GM12891 (cell line): ENCODE measurements around the gene PRDM16.

ENCODE experiments used
- DNase-seq: peaks from one replicate; pipeline ENCODE4 v3.0.0; 2011; ENCODE audit warnings: low spot score; ENCODE audit not compliant: insufficient read length
- FAIRE-seq: peaks from 2 replicates; lab custom pipeline; 2011; peaks lifted over from hg19 to GRCh38; lab: Jason Lieb, UNC
- PAX5 ChIP-seq: IDR thresholded peaks from 2 replicates; pipeline ENCODE4 v1.6.1; 2011; ENCODE audit warnings: low read length, moderate library complexity, mild to moderate bottlenecking; ENCODE audit not compliant: insufficient read depth, severe bottlenecking
- POLR2A ChIP-seq: IDR thresholded peaks from 2 replicates; pipeline ENCODE4 v1.6.1; 2011; ENCODE audit warnings: low read depth, low read length, control low read depth
- POLR2AphosphoS5 ChIP-seq: IDR thresholded peaks from 2 replicates; pipeline ENCODE4 v1.6.1; 2011; ENCODE audit warnings: low read depth, low read length, control low read depth
- POU2F2 ChIP-seq: IDR thresholded peaks from 2 replicates; pipeline ENCODE4 v1.6.1; 2011; ENCODE audit warnings: low read depth, mild to moderate bottlenecking, control low read depth, low read length, moderate library complexity
- SPI1 ChIP-seq: IDR thresholded peaks from 2 replicates; pipeline ENCODE4 v1.6.1; 2011; ENCODE audit warnings: low read depth, low read length, control low read depth
- TAF1 ChIP-seq: IDR thresholded peaks from 2 replicates; pipeline ENCODE4 v1.6.1; 2011; ENCODE audit warnings: low read depth, low read length, control low read depth

The PRDM16 gene

DNA sequence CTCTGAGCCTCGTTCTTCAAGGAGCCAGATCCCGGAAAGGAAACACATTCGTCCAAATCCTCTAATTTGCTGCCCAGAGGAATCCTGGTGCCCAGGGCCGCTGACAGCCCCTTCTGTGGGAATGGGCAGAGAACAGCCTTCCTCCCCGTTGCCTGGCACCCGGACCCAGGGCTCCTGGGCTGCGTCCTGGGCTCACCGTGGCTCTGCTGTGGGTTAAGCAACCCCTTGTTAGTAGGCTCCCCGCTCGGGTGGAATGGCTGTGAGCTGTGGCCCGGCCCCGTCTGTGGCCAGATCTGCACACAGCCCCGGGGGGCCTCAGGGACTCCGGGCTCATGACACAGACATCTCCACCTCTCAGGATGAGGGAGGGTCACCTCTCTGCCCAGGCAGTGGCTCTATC lies 262.6 kb downstream of the PRDM16 start:
- no peak for DNase-seq
- no peak for TF ChIP-seq SPI1
- TF ChIP-seq POU2F2: no peak
- TF ChIP-seq POLR2AphosphoS5: no peak
- no peak for TF ChIP-seq TAF1
- no peak for TF ChIP-seq PAX5
- TF ChIP-seq POLR2A: no peak
- FAIRE-seq: no peak

- TF ChIP-seq POLR2AphosphoS5 (no peak), TAF1 (no peak), SPI1 (no peak), POLR2A (no peak), PAX5 (no peak), POU2F2 (no peak)
- FAIRE-seq (no peak), DNase-seq (no peak)
Measured at GRCh38 chr1:3332043-3332442, 263.0 kb downstream of the PRDM16 start.

- FAIRE-seq (no peak), DNase-seq (no peak)
- no peak for TF ChIP-seq POLR2A
- no peak for TF ChIP-seq SPI1
- TF ChIP-seq POU2F2: no peak
- no peak for TF ChIP-seq TAF1
- no peak for TF ChIP-seq POLR2AphosphoS5
- no peak for TF ChIP-seq PAX5
Measured at GRCh38 chr1:3332662-3333061, 263.7 kb downstream of the PRDM16 start.

DNA sequence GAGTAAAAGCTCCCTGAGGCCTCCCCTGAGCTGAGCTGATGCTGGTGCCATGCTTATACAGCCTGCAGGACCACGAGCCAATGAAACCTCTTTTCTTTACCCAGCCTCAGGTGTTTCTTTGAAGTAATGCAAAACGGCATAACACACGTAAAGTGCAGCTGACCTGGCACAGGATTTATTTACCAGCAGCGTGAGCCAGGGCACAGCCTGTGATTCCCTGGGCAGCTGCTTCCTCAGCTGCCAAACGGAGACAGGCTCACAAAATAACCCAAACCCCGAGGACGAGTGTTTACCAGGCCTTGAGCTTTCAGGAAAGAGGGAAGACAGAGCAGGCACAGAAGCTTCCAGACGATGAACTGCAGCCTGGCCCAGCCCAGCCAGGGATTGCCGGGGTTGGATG lies 264.9 kb downstream of the PRDM16 start:
- DNase-seq (no peak), FAIRE-seq (no peak)
- TF ChIP-seq PAX5 (no peak), TAF1 (no peak), POU2F2 (no peak), POLR2A (no peak), POLR2AphosphoS5 (no peak)

GRCh38 chr1:3334366-3334765 lies 265.4 kb downstream of the PRDM16 start:
- DNase-seq: no peak
- TF ChIP-seq TAF1 (no peak), PAX5 (no peak), SPI1 (no peak), POU2F2 (no peak)
- FAIRE-seq: no peak

GRCh38 chr1:3335754-3336640 lies 267.0 kb downstream of the PRDM16 start:
- DNase-seq: no peak
- no peak for TF ChIP-seq POLR2AphosphoS5
- no peak for FAIRE-seq

- FAIRE-seq (peak; percentile 13), DNase-seq (no peak)
- TF ChIP-seq SPI1 (no peak), PAX5 (no peak), POLR2AphosphoS5 (no peak), POU2F2 (no peak), POLR2A (no peak), TAF1 (no peak)
Measured at GRCh38 chr1:3336641-3337630, 267.9 kb downstream of the PRDM16 start.

GRCh38 chr1:3337798-3338724 lies 269.1 kb downstream of the PRDM16 start:
- DNase-seq: no peak
- no peak for FAIRE-seq
- TF ChIP-seq SPI1 (no peak), POLR2AphosphoS5 (no peak), POLR2A (no peak), POU2F2 (no peak), TAF1 (no peak), PAX5 (no peak)

- no peak for TF ChIP-seq SPI1
- no peak for TF ChIP-seq TAF1
- no peak for TF ChIP-seq POU2F2
- no peak for TF ChIP-seq POLR2AphosphoS5
- TF ChIP-seq POLR2A: no peak
- no peak for TF ChIP-seq PAX5
- DNase-seq (no peak), FAIRE-seq (no peak)
Measured at GRCh38 chr1:3338725-3339070, 269.7 kb downstream of the PRDM16 start.
